IMR-90 (cell line): Measurements from ENCODE around the gene RNF43. TPM values are rescaled to one million over a fixed set of nuclear protein-coding genes. Genes with fewer than 3 reads are reported as not detected.

Experiments used
- ATAC-seq: fragments of 200-7000 bp; cut with Tn5 transposase; 2 replicates; pipeline ENCODE4 v1.9.1; 2020; ENCODE audit warnings: low read depth, mild to moderate bottlenecking, moderate library complexity
- BruUV-seq: library from RNA; stranded (reverse); fragments of 400-500 nt; replicated peaks from 2 replicates; lab custom pipeline; 2021; lab: Mats Ljungman, UMichigan
- CTCF ChIA-PET: fragments of 300-600 bp; formaldehyde crosslinking; extraction: SDS; loops from one replicate; lab custom pipeline; 2021; ENCODE audit warnings: antibody characterized with exemption; lab: Yijun Ruan, JAX
- POLR2A ChIA-PET: fragments of 300-600 bp; sonication (Branson Sonifier 250); formaldehyde crosslinking; loops from one replicate; lab custom pipeline; 2022; ENCODE audit warnings: antibody characterized with exemption; ENCODE audit not compliant: unreplicated experiment; lab: Charles Lee
- DNase-seq: peaks from one replicate; pipeline ENCODE4 v3.0.0; 2013
- H2AFZ ChIP-seq: replicated peaks from 2 replicates; pipeline ENCODE3; 2013; ENCODE audit warnings: low read length, mild to moderate bottlenecking; ENCODE audit not compliant: poor library complexity
- H2AK5ac ChIP-seq: 2 replicates; pipeline ENCODE4 v1.6.1; 2013; ENCODE audit warnings: low read depth, low read length, inconsistent platforms
- H2AK9ac ChIP-seq: replicated peaks from 2 replicates; pipeline ENCODE3; 2013; ENCODE audit warnings: mild to moderate bottlenecking, low read depth, low read length, moderate library complexity; ENCODE audit not compliant: poor library complexity
- H2BK120ac ChIP-seq: 2 replicates; pipeline ENCODE4 v1.6.1; 2013; ENCODE audit warnings: low read depth, low read length, inconsistent platforms
- H2BK15ac ChIP-seq: 3 replicates; pipeline ENCODE4 v1.6.1; 2013; ENCODE audit warnings: low read depth, low read length, inconsistent platforms
- H2BK20ac ChIP-seq: 2 replicates; pipeline ENCODE4 v1.6.1; 2013; ENCODE audit warnings: low read depth, mild to moderate bottlenecking, inconsistent platforms, low read length, moderate library complexity
- H2BK5ac ChIP-seq: 2 replicates; pipeline ENCODE4 v1.6.1; 2013; ENCODE audit warnings: mild to moderate bottlenecking, low read depth, low read length, inconsistent platforms; ENCODE audit not compliant: poor library complexity, severe bottlenecking
- H3K14ac ChIP-seq: replicated peaks from 2 replicates; pipeline ENCODE4 v1.6.1; 2013; ENCODE audit warnings: low read depth, low read length, inconsistent platforms
- H3K18ac ChIP-seq: 2 replicates; pipeline ENCODE4 v1.6.1; 2013; ENCODE audit warnings: low read depth, low read length, control low read depth
- H3K23ac ChIP-seq: 2 replicates; pipeline ENCODE4 v1.6.1; 2013; ENCODE audit warnings: low read depth, low read length, inconsistent platforms
- H3K27ac ChIP-seq: 2 replicates; pipeline ENCODE4 v1.5.1; 2013; ENCODE audit warnings: mild to moderate bottlenecking, control low read depth, low read length; ENCODE audit not compliant: insufficient read depth
- H3K27me3 ChIP-seq: 2 replicates; pipeline ENCODE4 v1.6.1; 2013; ENCODE audit warnings: low read length; ENCODE audit not compliant: control insufficient read depth, insufficient read depth
- H3K36me3 ChIP-seq: 2 replicates; pipeline ENCODE4 v1.6.1; 2013; ENCODE audit warnings: low read length, mixed read lengths; ENCODE audit not compliant: control insufficient read depth, insufficient read depth
- H3K4ac ChIP-seq: 2 replicates; pipeline ENCODE4 v1.6.1; 2013; ENCODE audit warnings: low read depth, low read length, inconsistent platforms
- H3K4me1 ChIP-seq: 2 replicates; pipeline ENCODE4 v1.6.1; 2013; ENCODE audit warnings: low read length, mixed read lengths; ENCODE audit not compliant: control insufficient read depth, insufficient read depth
- H3K4me2 ChIP-seq: 2 replicates; pipeline ENCODE4 v1.6.1; 2013; ENCODE audit warnings: low read depth, mild to moderate bottlenecking, control low read depth, low read length, moderate library complexity
- H3K4me3 ChIP-seq: 2 replicates; pipeline ENCODE4 v1.5.1; 2013; ENCODE audit warnings: low read depth, mild to moderate bottlenecking, control low read depth, low read length, moderate library complexity; ENCODE audit not compliant: insufficient read depth
- H3K56ac ChIP-seq: 2 replicates; pipeline ENCODE4 v1.6.1; 2013; ENCODE audit warnings: low read length, inconsistent platforms; ENCODE audit not compliant: insufficient read depth; ENCODE audit errors: extremely low read depth
- H3K79me1 ChIP-seq, 2 experiments: 2 replicates each; pipeline ENCODE4 v1.6.1; 2013; ENCODE audit warnings: low read length in 2 of 2, inconsistent platforms in 1 of 2, low read depth in 1 of 2
- H3K9ac ChIP-seq: 2 replicates; pipeline ENCODE4 v1.6.1; 2013; ENCODE audit warnings: low read depth, low read length, control low read depth
- H3K9me1 ChIP-seq: 2 replicates; pipeline ENCODE4 v1.6.1; 2013; ENCODE audit warnings: low read length, inconsistent platforms; ENCODE audit not compliant: insufficient read depth
- H3K9me3 ChIP-seq: 2 replicates; pipeline ENCODE4 v1.6.1; 2013; ENCODE audit warnings: low read length; ENCODE audit not compliant: control insufficient read depth, insufficient read depth
- H4K20me1 ChIP-seq: 2 replicates; pipeline ENCODE4 v1.6.1; 2013; ENCODE audit warnings: low read length, inconsistent platforms; ENCODE audit not compliant: insufficient read depth
- H4K5ac ChIP-seq: 2 replicates; pipeline ENCODE4 v1.6.1; 2013; ENCODE audit warnings: mild to moderate bottlenecking, low read depth, low read length, control low read depth
- H4K8ac ChIP-seq, 2 experiments: 2 replicates each; pipeline ENCODE4 v1.6.1; 2013; ENCODE audit warnings: low read depth in 2 of 2, low read length in 2 of 2, control low read depth in 1 of 2, inconsistent platforms in 1 of 2
- H4K91ac ChIP-seq: 2 replicates; pipeline ENCODE4 v1.6.1; 2013; ENCODE audit warnings: low read depth, low read length, inconsistent platforms; ENCODE audit not compliant: insufficient read depth
- CEBPB ChIP-seq: IDR thresholded peaks from 2 replicates; pipeline ENCODE4 v1.6.1; 2012; ENCODE audit warnings: low read depth, low read length, improper control_type of control experiment
- CHD1 ChIP-seq: IDR thresholded peaks from 2 replicates; pipeline ENCODE4 v1.6.1; 2012; ENCODE audit warnings: low read depth, low read length, improper control_type of control experiment
- POLR2A ChIP-seq: IDR thresholded peaks from 2 replicates; pipeline ENCODE4 v1.6.1; 2012; ENCODE audit warnings: mild to moderate bottlenecking, low read depth, low read length
- RCOR1 ChIP-seq: IDR thresholded peaks from 2 replicates; pipeline ENCODE4 v1.6.1; 2012; ENCODE audit warnings: mild to moderate bottlenecking, low read length, improper control_type of control experiment; ENCODE audit not compliant: insufficient replicate concordance
- SMC3 ChIP-seq: fragments of 150-350 bp; IDR thresholded peaks from 2 replicates; pipeline ENCODE4 v1.6.1; 2016; ENCODE audit warnings: low read depth, mild to moderate bottlenecking, antibody characterized with exemption, low read length, moderate library complexity
- WGBS, 2 experiments: methylation state at CpG; one replicate each; pipeline versions ENCODE4 v1.1.5 to v1.1.7; 2013; ENCODE audit warnings: missing lambda C conversion rate in 2 of 2; ENCODE audit not compliant: insufficient read length in 1 of 2; ENCODE audit errors: extremely low coverage in 2 of 2; 5-methylcytosine and 5-hydroxymethylcytosine counted together
- dilution Hi-C: fragments of 300-500 bp; cut with HindIII; formaldehyde crosslinking; loops from one replicate; pipeline ENCODE4 v1.14.3; 2018; ENCODE audit warnings: low sequenced_read_pairs; ENCODE audit not compliant: unreplicated experiment
- in situ Hi-C: fragments of 300-500 bp; cut with MboI; formaldehyde crosslinking; loops from 3 replicates; pipeline ENCODE4 v1.14.3; 2019; ENCODE audit warnings: low sequenced_read_pairs, inconsistent platforms, mixed read lengths
- intact Hi-C: fragments of 100-400 bp; cut with micrococcal nuclease; formaldehyde crosslinking; loops from 2 replicates; pipeline ENCODE4 v1.10.0; 2022
- polyA plus RNA-seq, 3 experiments: library from polyadenylated mRNA; depleted of rRNA; stranded (reverse); fragments of >200 nt; gene quantifications; 2 replicates each; pipeline ENCODE4 v1.2.3, GENCODE V29; 2012; ENCODE audit warnings: low replicate concordance in 1 of 3
- total RNA-seq: library from RNA; depleted of rRNA; stranded (reverse); fragments of >200 nt; gene quantifications from 2 replicates; pipeline ENCODE4 v1.2.3, GENCODE V29; 2012

RNF43 gene
- total and polyA plus RNA-seq, 2 of the 4 experiments (the other 2 are of a cell fraction), result under 0.01 TPM; not detected in 1

DNA sequence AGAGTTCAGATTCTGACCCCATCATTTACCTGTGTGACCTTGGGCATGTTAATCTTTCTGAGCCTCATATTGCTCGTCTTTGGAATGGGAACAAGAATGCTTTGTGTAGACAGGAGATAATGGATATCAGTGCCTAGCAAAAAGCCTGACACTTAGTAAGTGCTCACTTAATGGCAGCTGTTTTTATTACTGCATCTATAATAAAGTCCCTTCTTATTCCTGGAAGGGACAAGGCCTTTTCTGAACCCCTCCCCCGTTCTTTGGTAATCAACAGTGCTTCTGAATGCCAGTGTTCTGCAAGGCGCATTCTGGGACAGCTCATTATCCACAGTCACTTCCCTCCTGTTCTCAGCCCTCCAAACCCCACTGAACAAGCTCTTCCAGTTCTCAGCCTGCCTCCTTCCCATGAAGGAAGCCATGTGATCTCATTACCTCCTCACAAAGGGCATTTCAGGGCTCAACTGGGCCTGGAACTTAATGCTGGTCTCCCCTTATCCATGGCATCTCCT is 40.2 kb downstream of the RNF43 start:
- Histone ChIP-seq H4K91ac (no peak overlapping the region), H3K9ac (no peak overlapping the region), H3K56ac (no peak overlapping the region), H3K36me3 (no peaks in the 10 kb centered on the region), H3K27ac (no peak overlapping the region), H3K23ac (no peak overlapping the region), H2BK15ac (no peak overlapping the region), H3K4me2 (no peak overlapping the region), H3K9me1 (no peaks in the 10 kb centered on the region), H2AFZ (no peak overlapping the region), H3K9me3 (no peaks in the 10 kb centered on the region), H2BK5ac (no peak overlapping the region), H3K4ac (no peak overlapping the region), H3K18ac (no peak overlapping the region), H3K14ac (no peak overlapping the region), H2AK9ac (no peak overlapping the region), H4K8ac (no peak overlapping the region), H4K5ac (no peak overlapping the region), H3K79me1 (no peaks in the 10 kb centered on the region), H2BK20ac (no peak overlapping the region), H3K4me3 (no peak overlapping the region), H3K27me3 (peaks cover 23% of the 10 kb centered on the region), H4K20me1 (no peaks in the 10 kb centered on the region), H3K4me1 (no peaks in the 10 kb centered on the region), H2AK5ac (no peak overlapping the region), H2BK120ac (no peak overlapping the region)
- no peak for ATAC-seq
- 0% methylated on average over 1 of the region's 3 CpGs; no CpG with 5 or more reads in 1 of the 2 experiments for WGBS, 2 experiments
- no TSS peak for BruUV-seq
- intact Hi-C loops (no loop called here), dilution Hi-C loops (no loop called here), in situ Hi-C loops (no loop called here)
- DNase-seq, result no peak
- POLR2A ChIA-PET, result no interaction called here
- no peak for TF ChIP-seq RCOR1
- TF ChIP-seq CEBPB, result no peak
- TF ChIP-seq CHD1, result no peak
- TF ChIP-seq SMC3, result no peak
- TF ChIP-seq POLR2A, result no peak
- CTCF ChIA-PET, result no interaction called here
